RPMI8226 (cell line): ENCODE results near the gene TRIM7.
"Not testable (repeated sequence)": the region's sequence is repeated elsewhere in the genome, so short reads cannot be mapped to it uniquely, and the experiment has no call there.

Source experiments
- DNase-seq: peaks from one replicate; pipeline ENCODE4 v3.0.0-alpha.2; 2015

Gene TRIM7

DNA sequence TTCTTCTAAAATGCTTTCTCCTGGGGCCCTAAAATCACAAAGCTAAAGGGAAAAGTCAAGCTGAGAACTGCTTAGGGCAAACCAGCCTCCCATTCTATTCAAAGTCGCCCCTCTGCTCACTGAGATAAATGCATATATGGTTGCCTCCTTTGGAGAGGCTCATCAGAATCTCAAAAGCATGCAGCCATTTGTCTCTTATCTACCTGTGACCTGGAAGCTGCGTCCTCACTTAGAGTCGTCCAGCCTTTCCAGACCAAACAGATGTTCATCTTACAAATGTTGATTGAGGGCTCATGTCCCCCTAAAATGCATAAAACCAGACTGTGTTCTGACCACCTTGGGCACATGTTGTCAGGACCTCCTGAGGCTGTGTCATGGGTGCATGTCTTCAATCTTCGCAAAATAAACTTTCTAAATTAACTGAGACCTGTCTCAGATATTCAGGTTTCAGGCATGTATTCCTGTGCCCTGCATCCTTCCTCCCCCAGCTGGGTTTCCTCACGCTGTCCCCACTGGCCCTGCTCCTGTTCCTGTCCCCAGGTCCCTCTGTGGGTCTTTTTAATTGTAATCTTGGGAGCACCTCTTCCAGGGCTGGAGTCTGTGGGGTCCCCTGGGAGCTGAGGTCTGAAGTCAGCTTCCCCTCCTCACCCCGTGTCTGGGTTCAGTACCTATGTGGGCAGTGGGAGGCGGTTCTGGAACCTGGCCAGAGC, 57.9 kb downstream of the TRIM7 start, which contains the start of gene OR2V2:
TSS of gene OR2V2 (plus strand) at position 660 of the 710 bp plus-strand sequence. CDS start 7,357 bp downstream, outside the sequence.
- DNase-seq: not testable (repeated sequence)

DNA sequence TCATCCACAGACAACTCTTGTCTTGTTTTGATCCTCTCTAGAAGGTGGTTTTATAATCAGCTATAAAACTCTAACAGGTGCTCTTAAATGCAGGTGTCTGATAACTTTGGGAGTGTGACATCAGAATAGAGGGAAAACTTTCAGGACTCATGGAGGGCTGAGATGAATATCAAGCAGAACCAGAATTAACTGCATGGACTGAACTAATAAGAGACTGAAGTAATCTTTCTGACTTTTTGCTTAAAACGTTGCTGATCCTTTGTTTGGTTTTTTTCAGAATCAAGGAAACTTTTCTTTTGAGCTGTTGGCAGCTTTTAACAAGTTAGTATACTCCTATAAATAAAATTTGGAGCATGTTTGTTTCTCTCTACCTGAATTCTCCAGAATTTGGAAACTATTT, 59.9 kb downstream of the TRIM7 start:
- no peak for DNase-seq
